GM10248 (cell line): ENCODE measurements around the gene NXF2.
"Not testable (repeated sequence)": the region's sequence is repeated elsewhere in the genome, so short reads cannot be mapped to it uniquely, and the experiment has no call there.

ENCODE experiments used
- CTCF ChIA-PET: fragments of 300-600 bp; sonication (Branson Sonifier 250); formaldehyde crosslinking; extraction: SDS; loops from one replicate; lab custom pipeline; 2021; ENCODE audit warnings: antibody characterized with exemption; lab: Yijun Ruan, JAX
- POLR2A ChIA-PET: fragments of 350-650 bp; sonication (Branson Sonifier 250); formaldehyde crosslinking; extraction: SDS; loops from one replicate; lab custom pipeline; 2020; ENCODE audit warnings: antibody characterized with exemption; lab: Yijun Ruan, JAX
- DNase-seq: peaks from one replicate; pipeline ENCODE4 v3.0.0; 2012; ENCODE audit errors: extremely low spot score
- TF ChIP-seq, protein P1 (sequence below): IDR thresholded peaks from 2 replicates; pipeline ENCODE4 v1.5.1; 2012; ENCODE audit warnings: mild to moderate bottlenecking, low read depth; ENCODE audit errors: extremely low read depth, missing control alignments, control extremely low read depth

NXF2 gene, protein sequence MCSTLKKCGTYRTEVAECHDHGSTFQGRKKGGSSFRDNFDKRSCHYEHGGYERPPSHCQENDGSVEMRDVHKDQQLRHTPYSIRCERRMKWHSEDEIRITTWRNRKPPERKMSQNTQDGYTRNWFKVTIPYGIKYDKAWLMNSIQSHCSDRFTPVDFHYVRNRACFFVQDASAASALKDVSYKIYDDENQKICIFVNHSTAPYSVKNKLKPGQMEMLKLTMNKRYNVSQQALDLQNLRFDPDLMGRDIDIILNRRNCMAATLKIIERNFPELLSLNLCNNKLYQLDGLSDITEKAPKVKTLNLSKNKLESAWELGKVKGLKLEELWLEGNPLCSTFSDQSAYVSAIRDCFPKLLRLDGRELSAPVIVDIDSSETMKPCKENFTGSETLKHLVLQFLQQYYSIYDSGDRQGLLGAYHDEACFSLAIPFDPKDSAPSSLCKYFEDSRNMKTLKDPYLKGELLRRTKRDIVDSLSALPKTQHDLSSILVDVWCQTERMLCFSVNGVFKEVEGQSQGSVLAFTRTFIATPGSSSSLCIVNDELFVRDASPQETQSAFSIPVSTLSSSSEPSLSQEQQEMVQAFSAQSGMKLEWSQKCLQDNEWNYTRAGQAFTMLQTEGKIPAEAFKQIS

GRCh38 chrX:102246893-102247292 lies at the start of gene NXF2:
TSS of gene NXF2 (plus strand) at chrX:102247167. CDS start at chrX:102307079, 59,912 bp downstream.
- CTCF ChIA-PET, POLR2A ChIA-PET, DNase-seq: not testable (repeated sequence)

DNA sequence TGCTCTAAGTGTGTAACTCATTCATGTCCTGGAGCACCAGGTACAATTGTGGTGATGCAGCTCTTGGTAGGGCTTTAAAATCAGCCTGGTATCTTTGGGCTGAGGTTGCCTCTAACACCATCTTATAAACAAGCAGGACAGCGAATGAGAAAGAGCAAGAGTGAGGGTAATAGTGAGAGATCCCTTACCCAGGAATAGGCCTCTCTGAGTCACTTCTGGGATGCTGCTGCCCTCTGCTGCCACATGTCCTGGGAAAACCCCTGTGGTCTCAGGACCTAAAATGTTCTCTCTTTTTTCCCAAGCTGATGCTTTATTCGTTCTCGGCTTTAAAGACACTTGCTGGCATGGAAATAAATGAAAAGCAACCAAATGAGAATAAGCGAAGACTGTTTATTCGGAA lies 39.0 kb upstream of the NXF2 start:
- POLR2A ChIA-PET, DNase-seq, CTCF ChIA-PET: not testable (repeated sequence)

DNA sequence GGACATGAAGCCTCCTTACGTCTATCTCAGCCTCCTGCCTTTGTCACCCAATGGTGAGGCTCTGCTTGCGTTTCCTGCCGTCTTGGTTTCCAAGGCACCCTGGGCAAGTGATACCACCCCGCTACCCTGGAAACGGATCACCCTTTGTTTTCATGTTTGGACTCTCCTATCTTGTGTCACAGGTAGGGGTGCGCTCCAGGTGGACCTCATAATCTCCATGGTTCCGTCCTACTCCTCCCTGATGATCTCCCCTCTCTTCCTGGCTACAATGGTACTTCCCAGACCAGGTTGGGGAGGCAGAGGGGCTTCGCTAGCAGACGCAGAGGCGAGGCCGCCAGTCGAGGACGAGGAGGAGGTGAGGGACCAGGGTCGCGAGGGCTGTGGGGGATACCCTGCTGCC lies 32.0 kb upstream of the NXF2 start, which contains the start of gene TCP11X1:
TCP11X1 (plus strand) TSS at position 316 of the 400 bp plus-strand sequence.
- POLR2A ChIA-PET, DNase-seq, CTCF ChIA-PET: not testable (repeated sequence)

DNA sequence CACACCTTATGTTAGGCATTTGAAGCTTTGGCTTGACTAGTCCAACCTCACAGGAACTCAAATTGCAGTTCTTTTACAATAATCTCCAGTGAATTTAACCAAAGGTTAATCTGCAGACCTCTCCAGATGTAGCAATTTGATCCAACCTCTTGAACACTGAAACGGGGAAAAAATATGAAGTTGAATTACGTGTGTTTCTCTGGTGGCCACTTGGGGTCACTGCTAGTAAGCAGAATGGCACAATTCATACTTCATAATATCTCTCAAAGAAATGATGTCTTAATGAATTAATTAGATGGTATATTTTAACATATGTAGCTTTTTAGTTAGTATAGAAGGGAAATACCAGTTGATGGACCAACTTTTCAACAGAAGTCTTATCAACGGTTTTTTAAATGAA lies 30.5 kb upstream of the NXF2 start:
- DNase-seq, CTCF ChIA-PET, POLR2A ChIA-PET: not testable (repeated sequence)

- CTCF ChIA-PET, POLR2A ChIA-PET, DNase-seq: not testable (repeated sequence)
Observed at GRCh38 chrX:102235678-102236077, 11.3 kb upstream of the NXF2 start.

DNA sequence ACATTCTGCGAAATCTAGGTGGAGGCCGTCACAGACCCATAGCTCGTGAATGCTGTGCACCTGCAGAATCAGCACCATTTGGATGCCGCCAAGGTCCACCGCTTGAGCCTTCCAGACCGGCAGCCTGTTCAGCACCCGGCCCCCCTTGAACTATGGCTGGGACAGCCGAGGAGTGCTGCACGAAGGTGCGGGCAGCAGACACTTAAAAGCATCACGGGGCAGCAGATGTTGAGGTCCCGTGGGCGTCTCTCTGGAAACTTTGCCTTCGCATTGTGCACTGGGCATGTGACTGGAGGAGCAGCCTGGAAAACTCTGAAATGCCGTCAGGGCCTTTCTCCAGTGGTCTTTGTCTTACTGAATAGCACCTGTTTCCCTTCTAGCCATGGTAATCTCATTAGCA lies 6.7 kb upstream of the NXF2 start:
- CTCF ChIA-PET, DNase-seq, POLR2A ChIA-PET: not testable (repeated sequence)

GRCh38 chrX:102272231-102272630 lies 25.3 kb downstream of the NXF2 start:
- POLR2A ChIA-PET, DNase-seq: not testable (repeated sequence)

DNA sequence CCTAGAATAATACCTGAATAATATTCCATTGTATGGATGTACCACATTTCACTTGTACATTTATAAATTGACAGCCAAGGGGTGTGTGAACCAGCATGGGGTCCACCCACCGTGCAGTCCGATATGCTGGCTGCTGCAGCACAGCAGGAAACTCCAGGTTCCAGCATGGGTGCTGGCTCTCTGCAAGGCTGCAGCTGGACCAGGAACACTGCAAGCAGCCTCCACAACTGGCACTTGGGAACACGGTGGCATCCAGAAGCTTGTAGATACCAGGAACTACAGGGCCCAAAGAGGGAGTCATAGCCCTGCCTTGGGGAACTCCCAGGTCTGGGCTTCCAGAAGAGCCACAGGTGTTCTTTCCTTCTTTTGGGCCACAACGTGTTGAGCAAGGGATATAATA lies 91.2 kb downstream of the NXF2 start:
- ChIA-PET POLR2A (no interaction called here), CTCF (no interaction called here)
- no peak for DNase-seq
- TF ChIP-seq, protein P1, sequence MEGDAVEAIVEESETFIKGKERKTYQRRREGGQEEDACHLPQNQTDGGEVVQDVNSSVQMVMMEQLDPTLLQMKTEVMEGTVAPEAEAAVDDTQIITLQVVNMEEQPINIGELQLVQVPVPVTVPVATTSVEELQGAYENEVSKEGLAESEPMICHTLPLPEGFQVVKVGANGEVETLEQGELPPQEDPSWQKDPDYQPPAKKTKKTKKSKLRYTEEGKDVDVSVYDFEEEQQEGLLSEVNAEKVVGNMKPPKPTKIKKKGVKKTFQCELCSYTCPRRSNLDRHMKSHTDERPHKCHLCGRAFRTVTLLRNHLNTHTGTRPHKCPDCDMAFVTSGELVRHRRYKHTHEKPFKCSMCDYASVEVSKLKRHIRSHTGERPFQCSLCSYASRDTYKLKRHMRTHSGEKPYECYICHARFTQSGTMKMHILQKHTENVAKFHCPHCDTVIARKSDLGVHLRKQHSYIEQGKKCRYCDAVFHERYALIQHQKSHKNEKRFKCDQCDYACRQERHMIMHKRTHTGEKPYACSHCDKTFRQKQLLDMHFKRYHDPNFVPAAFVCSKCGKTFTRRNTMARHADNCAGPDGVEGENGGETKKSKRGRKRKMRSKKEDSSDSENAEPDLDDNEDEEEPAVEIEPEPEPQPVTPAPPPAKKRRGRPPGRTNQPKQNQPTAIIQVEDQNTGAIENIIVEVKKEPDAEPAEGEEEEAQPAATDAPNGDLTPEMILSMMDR, result no peak

More at GRCh38 chrX:102272231-102272630, 25.3 kb downstream of the NXF2 start:
- CTCF ChIA-PET, result not testable (repeated sequence)

DNA sequence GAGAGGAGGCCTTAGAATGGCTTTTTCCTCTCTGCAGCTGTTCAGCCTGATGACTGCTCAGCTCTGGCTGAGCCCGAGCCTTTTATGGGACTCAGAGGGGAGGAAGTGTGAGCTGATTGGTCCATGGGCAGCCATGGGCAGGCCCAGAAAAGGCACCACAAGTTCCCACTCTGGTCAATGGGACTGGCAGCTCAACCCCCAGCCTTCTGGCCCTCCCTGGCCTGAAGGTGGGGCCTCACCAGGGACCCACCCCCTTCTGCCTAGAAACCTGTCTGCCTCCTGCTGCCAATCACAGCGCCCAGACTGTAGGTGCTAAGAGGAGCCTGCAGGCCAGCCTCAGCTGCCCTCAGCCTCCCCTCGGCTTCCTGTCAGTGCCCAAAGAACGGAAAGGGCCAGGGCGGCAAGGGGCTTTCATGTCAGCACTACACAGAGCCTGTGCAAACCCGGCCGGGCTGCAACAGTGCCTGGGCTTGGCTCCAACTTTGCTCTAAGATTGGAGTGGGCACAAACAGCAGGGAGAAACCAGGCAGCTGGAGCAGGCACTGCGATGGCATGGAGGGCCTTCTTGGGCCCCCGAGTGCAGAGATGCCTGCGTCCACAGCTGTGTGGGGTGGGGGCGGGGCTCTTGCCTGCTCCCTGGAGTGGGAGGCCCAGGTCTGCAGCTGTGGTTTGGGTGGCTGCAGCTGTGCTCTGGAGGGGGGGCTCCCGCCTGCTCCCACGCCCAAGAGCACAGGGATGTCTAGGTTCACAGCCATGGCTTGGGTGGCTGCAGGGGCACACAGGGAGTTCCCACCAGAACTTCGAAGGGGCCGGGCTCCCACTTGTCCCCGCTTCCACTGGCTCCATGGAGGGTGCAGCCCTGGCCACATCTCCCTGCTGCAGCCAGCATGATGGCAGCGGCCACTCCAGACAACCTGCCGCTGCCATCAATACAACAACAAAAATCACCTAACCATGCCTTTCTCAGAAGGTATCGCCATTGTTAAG lies 92.6 kb downstream of the NXF2 start:
- POLR2A ChIA-PET, result no interaction called here
- CTCF ChIA-PET, result no interaction called here

DNA sequence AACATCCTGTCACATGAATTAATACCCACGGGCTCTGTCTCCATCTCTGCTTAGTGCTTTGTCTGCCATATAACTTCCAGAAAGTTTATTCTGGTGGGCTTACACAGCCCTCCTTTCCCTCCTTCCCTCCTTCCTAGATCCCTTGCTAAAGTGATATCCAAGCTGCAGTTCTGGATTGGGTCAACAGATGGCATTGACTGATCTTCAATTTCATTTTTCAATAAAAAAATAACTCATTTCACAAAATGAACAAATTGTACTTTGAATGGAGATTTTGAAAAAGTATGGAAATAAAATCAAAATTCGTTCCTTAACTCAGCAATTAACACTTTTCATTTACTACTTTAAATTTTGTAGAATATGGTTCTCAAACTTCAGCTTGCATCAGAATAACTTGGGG lies 94.9 kb downstream of the NXF2 start:
- ChIA-PET CTCF (no interaction called here), POLR2A (no interaction called here)
- TF ChIP-seq, protein P1, result no peak
- no peak for DNase-seq

More for the DNA sequence above, 92.6 kb downstream of the NXF2 start:
- TF ChIP-seq, protein P1, result no peak
- no peak for DNase-seq
